Common myeloid progenitor, CD34-positive (primary cell): ENCODE measurements around the gene TNKS1BP1.
A peak's percentile ranks its signal among the peaks of the same experiment; 100 is the strongest.

Source experiments
- CTCF ChIA-PET: fragments of 350-600 bp; sonication (Branson Sonifier 250); formaldehyde crosslinking; loops from one replicate; lab custom pipeline; 2021; ENCODE audit warnings: antibody characterized with exemption; lab: Charles Lee
- POLR2A ChIA-PET: fragments of 350-600 bp; sonication (Branson Sonifier 250); formaldehyde crosslinking; loops from one replicate; lab custom pipeline; 2021; ENCODE audit warnings: antibody characterized with exemption; lab: Charles Lee
- DNase-seq, 3 donors: peaks; one replicate each; pipeline versions ENCODE4 v3.0.0 to v3.0.0-alpha.2; 2013
- H3K27ac ChIP-seq, 2 experiments: 1 replicate in 1 of 2; 2 replicates in 1 of 2; pipeline ENCODE4 v1.7.0; 2013; ENCODE audit warnings: inconsistent platforms in 2 of 2, low read length in 2 of 2, mild to moderate bottlenecking in 2 of 2, low read depth in 1 of 2, moderate library complexity in 1 of 2; ENCODE audit not compliant: severe bottlenecking in 2 of 2, insufficient read depth in 1 of 2, poor library complexity in 1 of 2
- H3K27me3 ChIP-seq, 5 experiments: replicated peaks in 2 of 5; 1 replicate in 3 of 5; 2 replicates in 2 of 5; pipeline versions ENCODE4 v1.6.1 to v1.7.0; 2013; ENCODE audit warnings: low read length in 4 of 5, mild to moderate bottlenecking in 2 of 5, moderate library complexity in 2 of 5, inconsistent platforms in 1 of 5; ENCODE audit not compliant: insufficient read depth in 5 of 5, control insufficient read depth in 4 of 5
- H3K36me3 ChIP-seq, 4 experiments: 1 replicate in 2 of 4; 2 replicates in 2 of 4; pipeline versions ENCODE4 v1.6.1 to v1.7.0; 2013; ENCODE audit warnings: low read length in 3 of 4, control low read depth in 1 of 4, mild to moderate bottlenecking in 1 of 4; ENCODE audit not compliant: control insufficient read depth in 4 of 4, insufficient read depth in 4 of 4
- H3K4me1 ChIP-seq, 4 experiments: 1 replicate in 3 of 4; 2 replicates in 1 of 4; pipeline versions ENCODE4 v1.6.1 to v1.7.1; 2013; ENCODE audit warnings: low read length in 3 of 4, mild to moderate bottlenecking in 3 of 4, control low read depth in 1 of 4, inconsistent platforms in 1 of 4, moderate library complexity in 1 of 4; ENCODE audit not compliant: control insufficient read depth in 4 of 4, insufficient read depth in 4 of 4; ENCODE audit errors: control extremely low read depth in 1 of 4
- H3K4me3 ChIP-seq, 7 experiments: 1 replicate in 4 of 7; 2 replicates in 3 of 7; pipeline versions ENCODE4 v1.5.1 to v1.7.0; 2013; ENCODE audit warnings: mild to moderate bottlenecking in 7 of 7, low read length in 6 of 7, moderate library complexity in 6 of 7, inconsistent platforms in 2 of 7, low read depth in 2 of 7, control low read depth in 1 of 7; ENCODE audit not compliant: insufficient read depth in 4 of 7, control insufficient read depth in 1 of 7; ENCODE audit errors: extremely low read depth in 1 of 7
- H3K9me3 ChIP-seq, 5 experiments: 1 replicate in 4 of 5; 2 replicates in 1 of 5; pipeline versions ENCODE4 v1.6.1 to v1.7.1; 2013; ENCODE audit warnings: low read length in 4 of 5, mild to moderate bottlenecking in 2 of 5, inconsistent platforms in 1 of 5, low read depth in 1 of 5, moderate library complexity in 1 of 5; ENCODE audit not compliant: control insufficient read depth in 4 of 5, insufficient read depth in 2 of 5; ENCODE audit errors: control extremely low read depth in 1 of 5
- WGBS: methylation state at CpG from one replicate; pipeline ENCODE4 v1.1.5; 2013; ENCODE audit not compliant: insufficient coverage; 5-methylcytosine and 5-hydroxymethylcytosine counted together

TNKS1BP1 gene

GRCh38 chr11:57353852-57354251 lies 29.1 kb upstream of the TNKS1BP1 start:
- DNase-seq: peak in 2 of 3 donors; percentile 59 to 66
- H3K9me3 ChIP-seq: peaks cover 0 to 9% (median 0%) of the 10 kb centered on the region in 5 experiments
- peak overlapping the region in 2 of 7 experiments; percentile 28 to 50 for H3K4me3 ChIP-seq
- POLR2A ChIA-PET: interaction anchor here (0.8 to 1.4 kb wide), 2 partner anchors 19 to 71 kb away, joined by 3 to 4 read pairs; partner anchors contain the start of gene SSRP1
- WGBS: 62% methylated on average over 3 of the region's 4 CpGs
- H3K4me1 ChIP-seq: peaks cover 26 to 68% (median 57%) of the 10 kb centered on the region in 4 experiments
- H3K36me3 ChIP-seq: no peaks in the 10 kb centered on the region
- H3K27ac ChIP-seq: peak overlapping the region; percentile 51 to 56
- CTCF ChIA-PET: interaction anchor here (1.0 to 6.7 kb wide), 11 partner anchors 9 to 295 kb away, joined by 3 to 46 read pairs (median 5); partner anchors contain the start of genes P2RX3 and SLC43A3
- no peaks in the 10 kb centered on the region for H3K27me3 ChIP-seq

GRCh38 chr11:57353446-57353845 lies 28.7 kb upstream of the TNKS1BP1 start:
- DNase-seq: no peak
- WGBS: 100% methylated on average over 1 of the region's 4 CpGs
- Histone ChIP-seq H3K36me3 (no peaks in the 10 kb centered on the region), H3K27ac (peak overlapping the region in 1 of 2 experiments; percentile 56), H3K4me3 (no peak overlapping the region), H3K27me3 (no peaks in the 10 kb centered on the region), H3K4me1 (peaks cover 26 to 64% (median 53%) of the 10 kb centered on the region in 4 experiments), H3K9me3 (peaks cover 0 to 9% (median 0%) of the 10 kb centered on the region in 5 experiments)
- ChIA-PET POLR2A (interaction anchor here (0.8 to 1.4 kb wide), 2 partner anchors 18 to 72 kb away, joined by 3 to 4 read pairs; partner anchors contain the start of gene SSRP1), CTCF (interaction anchor here (0.6 to 6.7 kb wide), 16 partner anchors 9 to 296 kb away, joined by 3 to 46 read pairs (median 4); partner anchors contain the start of genes P2RX3 and SLC43A3)

- DNase-seq: peak in 1 of 3 donors; percentile 36
- Histone ChIP-seq H3K4me3 (no peak overlapping the region), H3K27me3 (no peaks in the 10 kb centered on the region), H3K27ac (no peak overlapping the region), H3K4me1 (peaks cover 26 to 60% (median 53%) of the 10 kb centered on the region in 4 experiments), H3K36me3 (no peaks in the 10 kb centered on the region), H3K9me3 (peaks cover 0 to 9% (median 0%) of the 10 kb centered on the region in 5 experiments)
- POLR2A ChIA-PET: interaction anchor here (0.8 to 1.4 kb wide), 3 partner anchors 18 to 79 kb away, joined by 3 to 4 read pairs (median 3); partner anchors contain the start of gene SSRP1
- WGBS: 88% methylated on average over 1 of the region's 5 CpGs
- CTCF ChIA-PET: interaction anchor here (0.6 to 6.7 kb wide), 21 partner anchors 9 to 296 kb away, joined by 3 to 46 read pairs (median 4); partner anchors contain the start of genes P2RX3 and SLC43A3
Measured at GRCh38 chr11:57353036-57353435, 28.3 kb upstream of the TNKS1BP1 start.

- WGBS: 34% methylated on average over 21 of the region's 31 CpGs
- no peaks in the 10 kb centered on the region for H3K27me3 ChIP-seq
- H3K36me3 ChIP-seq: no peaks in the 10 kb centered on the region
- POLR2A ChIA-PET: no interaction called here
- peak in 2 of 3 donors; percentile 49 to 55 for DNase-seq
- CTCF ChIA-PET: interaction anchor here (0.5 to 8.7 kb wide), 23 partner anchors 10 to 336 kb away, joined by 3 to 63 read pairs (median 5); partner anchors contain the start of genes P2RX3 and RTN4RL2
- H3K27ac ChIP-seq: no peak overlapping the region
- H3K9me3 ChIP-seq: peaks cover 0 to 9% (median 0%) of the 10 kb centered on the region in 5 experiments
- H3K4me3 ChIP-seq: no peak overlapping the region
- H3K4me1 ChIP-seq: peaks cover 10 to 34% (median 26%) of the 10 kb centered on the region in 4 experiments
Measured at GRCh38 chr11:57349491-57350274, 24.9 kb upstream of the TNKS1BP1 start.

- CTCF ChIA-PET: interaction anchor here (0.5 to 8.7 kb wide), 23 partner anchors 10 to 337 kb away, joined by 3 to 63 read pairs (median 6); partner anchors contain the start of genes P2RX3 and SSRP1
- POLR2A ChIA-PET: no interaction called here
- 97% methylated on average over 7 of the region's 14 CpGs for WGBS
- Histone ChIP-seq H3K4me3 (no peak overlapping the region), H3K4me1 (peaks cover 6 to 25% (median 16%) of the 10 kb centered on the region in 4 experiments), H3K36me3 (no peaks in the 10 kb centered on the region), H3K9me3 (peaks cover 0 to 9% (median 0%) of the 10 kb centered on the region in 5 experiments), H3K27ac (no peak overlapping the region), H3K27me3 (no peaks in the 10 kb centered on the region)
- DNase-seq: no peak
Measured at GRCh38 chr11:57348636-57349313, 24.0 kb upstream of the TNKS1BP1 start.

GRCh38 chr11:57348052-57348451 lies 23.3 kb upstream of the TNKS1BP1 start:
- DNase-seq: no peak
- H3K36me3 ChIP-seq: no peaks in the 10 kb centered on the region
- WGBS: 100% methylated on average over 7 of the region's 7 CpGs
- ChIA-PET CTCF (interaction anchor here (0.8 to 8.7 kb wide), 20 partner anchors 10 to 507 kb away, joined by 3 to 63 read pairs (median 6); partner anchors contain the start of genes P2RX3 and SSRP1), POLR2A (no interaction called here)
- no peak overlapping the region for H3K27ac ChIP-seq
- peaks cover 1 to 17% (median 9%) of the 10 kb centered on the region in 4 experiments for H3K4me1 ChIP-seq
- H3K27me3 ChIP-seq: no peaks in the 10 kb centered on the region
- no peak overlapping the region for H3K4me3 ChIP-seq
- H3K9me3 ChIP-seq: peaks cover 0 to 9% (median 0%) of the 10 kb centered on the region in 5 experiments
